BE2C (cell line): Measurements from ENCODE around the gene DOCK2.

ENCODE experiments used
- DNase-seq: peaks from one replicate; pipeline ENCODE4 v3.0.0-alpha.2; 2020
- H3K27me3 ChIP-seq: fragments of 250-450 bp; sonication (Bioruptor Pico); 2 replicates; pipeline ENCODE4 v1.5.1; 2020; ENCODE audit warnings: mild to moderate bottlenecking
- H3K36me3 ChIP-seq: fragments of 250-450 bp; sonication (Bioruptor Pico); 2 replicates; pipeline ENCODE4 v1.5.1; 2020; ENCODE audit warnings: mild to moderate bottlenecking
- H3K4me1 ChIP-seq: fragments of 250-450 bp; sonication (Bioruptor Pico); 2 replicates; pipeline ENCODE4 v1.5.1; 2020
- H3K4me3 ChIP-seq: 2 replicates; pipeline ENCODE4 v1.5.1; 2011; ENCODE audit warnings: low read depth, low read length
- H3K9me3 ChIP-seq: fragments of 250-450 bp; sonication (Bioruptor Pico); 2 replicates; pipeline ENCODE4 v1.5.1; 2020
- TF ChIP-seq, protein P1 (sequence below): IDR thresholded peaks from 2 replicates; pipeline ENCODE4 v1.5.1; 2012; ENCODE audit warnings: mild to moderate bottlenecking, low read depth, low read length

Gene DOCK2

DNA sequence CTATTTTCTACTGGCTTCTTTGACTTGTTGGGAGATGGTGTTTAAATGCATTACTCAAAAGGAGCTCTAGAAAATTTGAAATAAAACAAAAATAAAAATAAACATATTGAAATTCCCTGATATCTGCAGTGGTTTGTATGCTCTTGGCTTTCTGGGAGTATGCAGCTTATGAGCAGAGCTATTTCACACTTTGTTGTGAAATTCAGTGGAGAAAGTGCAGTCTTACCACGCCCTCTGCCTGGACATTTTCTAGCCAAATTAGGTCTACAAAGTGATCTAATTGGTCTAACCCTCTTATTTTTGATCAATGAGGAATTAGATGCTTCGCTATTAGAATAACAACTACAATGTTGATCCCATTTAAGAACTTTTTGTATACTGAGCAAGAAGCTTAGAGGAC lies 276.4 kb downstream of the DOCK2 start:
- TF ChIP-seq, protein P1, sequence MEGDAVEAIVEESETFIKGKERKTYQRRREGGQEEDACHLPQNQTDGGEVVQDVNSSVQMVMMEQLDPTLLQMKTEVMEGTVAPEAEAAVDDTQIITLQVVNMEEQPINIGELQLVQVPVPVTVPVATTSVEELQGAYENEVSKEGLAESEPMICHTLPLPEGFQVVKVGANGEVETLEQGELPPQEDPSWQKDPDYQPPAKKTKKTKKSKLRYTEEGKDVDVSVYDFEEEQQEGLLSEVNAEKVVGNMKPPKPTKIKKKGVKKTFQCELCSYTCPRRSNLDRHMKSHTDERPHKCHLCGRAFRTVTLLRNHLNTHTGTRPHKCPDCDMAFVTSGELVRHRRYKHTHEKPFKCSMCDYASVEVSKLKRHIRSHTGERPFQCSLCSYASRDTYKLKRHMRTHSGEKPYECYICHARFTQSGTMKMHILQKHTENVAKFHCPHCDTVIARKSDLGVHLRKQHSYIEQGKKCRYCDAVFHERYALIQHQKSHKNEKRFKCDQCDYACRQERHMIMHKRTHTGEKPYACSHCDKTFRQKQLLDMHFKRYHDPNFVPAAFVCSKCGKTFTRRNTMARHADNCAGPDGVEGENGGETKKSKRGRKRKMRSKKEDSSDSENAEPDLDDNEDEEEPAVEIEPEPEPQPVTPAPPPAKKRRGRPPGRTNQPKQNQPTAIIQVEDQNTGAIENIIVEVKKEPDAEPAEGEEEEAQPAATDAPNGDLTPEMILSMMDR = no peak

DNA sequence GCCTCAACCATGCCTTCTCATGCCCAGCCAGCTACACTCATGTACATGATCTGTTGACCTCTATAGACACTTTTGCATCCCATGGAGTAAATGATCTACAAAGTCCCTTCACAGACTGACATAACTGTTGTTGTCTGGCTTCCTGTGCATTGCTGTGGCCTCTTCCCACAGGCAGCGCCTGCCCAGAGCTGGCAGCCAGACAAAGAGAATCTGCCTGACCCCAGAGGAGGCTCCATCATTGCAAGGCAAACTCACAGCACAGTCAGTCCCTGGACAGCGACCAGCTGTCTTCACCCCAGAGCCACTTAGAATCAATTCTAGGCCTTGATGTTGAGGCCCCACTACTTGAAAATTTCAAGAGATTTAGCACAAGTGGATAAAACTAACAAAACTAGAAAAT lies 277.7 kb downstream of the DOCK2 start:
- peaks cover 3% of the 10 kb centered on the region; the same call in 1 of the 2 replicates for H3K4me1 ChIP-seq
- TF ChIP-seq, protein P1 = no peak
- H3K27me3 ChIP-seq = no peaks in the 10 kb centered on the region
- no peak overlapping the region for H3K4me3 ChIP-seq
- H3K36me3 ChIP-seq = no peaks in the 10 kb centered on the region
- no peaks in the 10 kb centered on the region for H3K9me3 ChIP-seq
- no peak for DNase-seq

More for the DNA sequence above, 276.4 kb downstream of the DOCK2 start:
- Histone ChIP-seq H3K36me3 (no peaks in the 10 kb centered on the region), H3K4me1 (peaks cover 3% of the 10 kb centered on the region; the same call in 1 of the 2 replicates), H3K9me3 (no peaks in the 10 kb centered on the region), H3K4me3 (no peak overlapping the region), H3K27me3 (no peaks in the 10 kb centered on the region)
- no peak for DNase-seq

DNA sequence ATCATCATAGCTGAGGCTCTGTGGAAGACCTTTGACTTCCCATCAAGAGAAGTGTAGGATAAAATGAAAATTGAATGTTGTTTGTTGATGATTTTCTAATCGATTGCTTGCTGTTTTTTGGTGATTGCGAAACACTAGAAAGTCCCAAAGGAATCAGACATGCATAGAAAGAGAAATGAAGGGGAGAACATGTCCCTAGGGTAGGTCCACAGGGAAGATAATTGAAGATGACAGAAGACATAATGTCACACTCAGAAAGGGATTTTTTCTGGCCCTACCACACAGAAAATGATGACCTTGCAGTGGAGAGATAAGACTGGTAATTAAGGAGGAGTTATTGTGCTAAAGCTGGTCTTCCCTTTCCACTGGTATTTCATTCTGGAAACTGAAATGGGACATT lies 280.4 kb downstream of the DOCK2 start:
- H3K4me3 ChIP-seq = no peak overlapping the region
- peaks cover 3% of the 10 kb centered on the region; the same call in 1 of the 2 replicates for H3K4me1 ChIP-seq
- H3K27me3 ChIP-seq = no peaks in the 10 kb centered on the region
- DNase-seq = no peak
- H3K9me3 ChIP-seq = no peaks in the 10 kb centered on the region
- H3K36me3 ChIP-seq = no peaks in the 10 kb centered on the region
- TF ChIP-seq, protein P1 = no peak

DNA sequence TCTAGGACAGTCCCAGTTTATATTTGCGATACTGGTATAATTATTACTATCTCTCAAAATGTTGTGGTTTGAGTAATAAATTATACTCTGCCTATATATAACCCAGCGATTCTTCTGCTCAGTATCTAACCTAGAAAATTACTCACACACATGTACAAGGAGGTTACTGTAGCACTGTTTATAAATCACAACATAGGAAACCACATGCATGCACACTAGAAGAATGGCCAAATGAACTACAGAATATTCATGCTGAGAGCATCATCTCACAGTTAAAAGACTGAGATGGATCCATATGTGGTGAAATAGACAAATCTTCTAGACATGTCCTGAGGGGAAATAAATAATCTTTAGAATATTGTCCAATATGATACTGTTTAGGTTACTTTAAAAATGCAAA lies 281.2 kb downstream of the DOCK2 start:
- H3K4me3 ChIP-seq = no peak overlapping the region
- H3K4me1 ChIP-seq = peaks cover 3% of the 10 kb centered on the region
- H3K9me3 ChIP-seq = no peaks in the 10 kb centered on the region
- TF ChIP-seq, protein P1 = no peak
- DNase-seq = no peak
- no peaks in the 10 kb centered on the region for H3K27me3 ChIP-seq
- H3K36me3 ChIP-seq = no peaks in the 10 kb centered on the region

DNA sequence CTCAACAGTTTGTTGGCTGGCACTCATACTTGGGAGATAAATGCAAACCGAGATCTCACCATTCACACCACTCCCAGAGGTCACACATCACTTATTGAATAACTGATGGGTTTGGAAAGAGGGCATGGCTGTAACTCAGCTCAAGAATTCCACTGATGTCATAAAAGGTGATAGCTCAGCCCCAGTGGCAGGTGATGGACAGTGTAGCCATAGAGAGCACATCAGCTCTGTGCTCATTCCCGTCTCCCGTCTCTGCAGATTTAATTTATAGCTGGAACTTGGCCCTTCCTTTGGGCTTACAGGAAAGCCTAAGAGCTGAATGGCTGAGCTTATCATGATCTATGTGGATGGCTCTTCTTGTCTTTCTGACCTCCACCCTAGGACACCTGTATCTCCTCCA lies 283.4 kb downstream of the DOCK2 start:
- TF ChIP-seq, protein P1 = no peak

DNA sequence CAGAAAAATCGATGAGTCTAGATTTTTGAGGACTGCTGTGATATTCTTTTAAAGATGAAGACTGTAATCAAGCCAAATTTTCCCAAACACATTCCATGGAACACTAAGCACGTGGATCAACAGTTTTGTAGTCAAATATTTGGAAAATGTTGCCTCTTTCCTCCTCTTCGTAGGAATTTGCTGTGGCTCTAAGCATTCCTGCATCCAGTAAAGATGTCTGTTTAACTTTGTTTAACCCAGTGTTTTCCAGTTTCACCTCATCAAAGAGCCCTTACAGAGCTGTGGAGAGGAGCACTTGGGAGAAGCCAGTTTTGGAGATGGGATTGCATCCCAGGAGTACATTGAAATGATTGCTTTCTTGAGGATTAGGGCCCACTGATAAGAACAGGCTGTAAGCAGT lies 284.3 kb downstream of the DOCK2 start:
- H3K4me3 ChIP-seq = no peak overlapping the region
- TF ChIP-seq, protein P1 = no peak
- no peaks in the 10 kb centered on the region for H3K27me3 ChIP-seq
- H3K4me1 ChIP-seq = peaks cover 13% of the 10 kb centered on the region
- no peak for DNase-seq
- no peaks in the 10 kb centered on the region for H3K36me3 ChIP-seq
- no peaks in the 10 kb centered on the region for H3K9me3 ChIP-seq

More for the DNA sequence above, 283.4 kb downstream of the DOCK2 start:
- H3K36me3 ChIP-seq = no peaks in the 10 kb centered on the region
- H3K4me3 ChIP-seq = no peak overlapping the region
- no peak for DNase-seq
- no peaks in the 10 kb centered on the region for H3K27me3 ChIP-seq
- peaks cover 13% of the 10 kb centered on the region for H3K4me1 ChIP-seq
- no peaks in the 10 kb centered on the region for H3K9me3 ChIP-seq
